ENCODE data around the gene SLC26A11.

GRCh38 chr17:80219013-80219762 lies 1.0 kb upstream of the SLC26A11 start:
- TF ChIP-seq POLR2A (IDR thresholded peaks at IDR 0.05) (no peak), CTCF (IDR thresholded peaks at IDR 0.05) (no peak)

Data from thyroid gland (tissue), 4 donors.